HEK293 (cell line): ENCODE results near the gene ARFGAP1.

Source experiments
- CTCF ChIA-PET: fragments of 350-600 bp; formaldehyde crosslinking; extraction: SDS; loops from one replicate; lab custom pipeline; 2021; ENCODE audit warnings: antibody characterized with exemption; lab: Yijun Ruan, JAX
- POLR2A ChIA-PET: fragments of 300-600 bp; formaldehyde crosslinking; extraction: SDS; loops from one replicate; lab custom pipeline; 2020; ENCODE audit warnings: antibody characterized with exemption, inconsistent platforms; lab: Yijun Ruan, JAX
- H3K27ac ChIP-seq: fragments of 200-500 bp; sonication (Bioruptor generic); 2 replicates; pipeline ENCODE4 v1.5.1; 2014; ENCODE audit warnings: low read depth, low read length, control low read depth, inconsistent platforms; ENCODE audit errors: extremely low read depth
- H3K36me3 ChIP-seq, 2 experiments: fragments of 200-500 bp in 1 of 2; sonication (Bioruptor generic) in 1 of 2; 1 replicate in 1 of 2; 2 replicates in 1 of 2; pipeline ENCODE4 v1.5.1; 2014 to 2017; ENCODE audit warnings: inconsistent platforms in 2 of 2, low read length in 2 of 2; ENCODE audit not compliant: control insufficient read depth in 2 of 2, insufficient read depth in 1 of 2
- H3K4me1 ChIP-seq: fragments of 200-500 bp; sonication (Bioruptor generic); 2 replicates; pipeline ENCODE4 v1.5.1; 2014; ENCODE audit warnings: mild to moderate bottlenecking, low read length, inconsistent platforms; ENCODE audit not compliant: control insufficient read depth, insufficient read depth
- H3K4me3 ChIP-seq: 2 replicates; pipeline ENCODE4 v1.5.1; 2011; ENCODE audit warnings: low read depth, mild to moderate bottlenecking, control low read depth, low read length, moderate library complexity
- H3K9me3 ChIP-seq: fragments of 200-500 bp; sonication (Bioruptor generic); 2 replicates; pipeline ENCODE4 v1.5.1; 2014; ENCODE audit warnings: low read depth, low read length, inconsistent platforms; ENCODE audit not compliant: control insufficient read depth, insufficient read depth
- BCL11B ChIP-seq: fragments of 450-650 bp; formaldehyde crosslinking; IDR thresholded peaks from 2 replicates; pipeline ENCODE4 v1.5.1; 2016; ENCODE audit warnings: low read depth, missing biosample characterization, missing genetic modification characterization
- ELK4 ChIP-seq: IDR thresholded peaks from 2 replicates; pipeline ENCODE4 v1.6.1; 2011; ENCODE audit warnings: mild to moderate bottlenecking, low read depth, low read length, borderline replicate concordance
- FEZF1 ChIP-seq: fragments of 450-650 bp; formaldehyde crosslinking; IDR thresholded peaks from 2 replicates; pipeline ENCODE4 v1.5.1; 2016; ENCODE audit warnings: missing biosample characterization, missing genetic modification characterization
- GLIS1 ChIP-seq: fragments of 450-650 bp; formaldehyde crosslinking; IDR thresholded peaks from 2 replicates; pipeline ENCODE4 v1.5.1; 2016; ENCODE audit warnings: missing biosample characterization, missing genetic modification characterization
- GLIS2 ChIP-seq: fragments of 450-650 bp; formaldehyde crosslinking; IDR thresholded peaks from 2 replicates; pipeline ENCODE4 v1.5.1; 2016; ENCODE audit warnings: missing biosample characterization, missing genetic modification characterization
- KLF17 ChIP-seq: fragments of 450-650 bp; formaldehyde crosslinking; IDR thresholded peaks from 2 replicates; pipeline ENCODE4 v1.5.1; 2016; ENCODE audit warnings: missing biosample characterization, missing genetic modification characterization
- SP7 ChIP-seq: fragments of 450-650 bp; formaldehyde crosslinking; IDR thresholded peaks from 2 replicates; pipeline ENCODE4 v1.5.1; 2016; ENCODE audit warnings: missing biosample characterization, missing genetic modification characterization
- ZBTB17 ChIP-seq: fragments of 450-650 bp; formaldehyde crosslinking; IDR thresholded peaks from 2 replicates; pipeline ENCODE4 v1.5.1; 2016; ENCODE audit warnings: missing biosample characterization, missing genetic modification characterization
- ZBTB21 ChIP-seq: fragments of 450-650 bp; formaldehyde crosslinking; IDR thresholded peaks from 2 replicates; pipeline ENCODE4 v1.5.1; 2017; ENCODE audit warnings: missing biosample characterization, missing genetic modification characterization
- ZBTB49 ChIP-seq: fragments of 450-650 bp; formaldehyde crosslinking; IDR thresholded peaks from 2 replicates; pipeline ENCODE4 v1.5.1; 2016; ENCODE audit warnings: missing biosample characterization, missing genetic modification characterization, low read depth
- ZBTB6 ChIP-seq: fragments of 450-650 bp; formaldehyde crosslinking; IDR thresholded peaks from 2 replicates; pipeline ENCODE4 v1.5.1; 2017; ENCODE audit warnings: missing biosample characterization, missing genetic modification characterization
- ZBTB7A ChIP-seq: fragments of 450-650 bp; formaldehyde crosslinking; IDR thresholded peaks from 2 replicates; pipeline ENCODE4 v1.5.1; 2016; ENCODE audit warnings: low read depth, missing biosample characterization, missing genetic modification characterization
- ZFP37 ChIP-seq: fragments of 450-650 bp; formaldehyde crosslinking; IDR thresholded peaks from 2 replicates; pipeline ENCODE4 v1.5.1; 2016; ENCODE audit warnings: missing biosample characterization, missing genetic modification characterization
- ZFP41 ChIP-seq: fragments of 450-650 bp; formaldehyde crosslinking; IDR thresholded peaks from 2 replicates; pipeline ENCODE4 v1.5.1; 2016; ENCODE audit warnings: missing biosample characterization, missing genetic modification characterization, borderline replicate concordance
- ZNF175 ChIP-seq: fragments of 450-650 bp; formaldehyde crosslinking; IDR thresholded peaks from 2 replicates; pipeline ENCODE4 v1.5.1; 2016; ENCODE audit warnings: missing biosample characterization, missing genetic modification characterization
- ZNF302 ChIP-seq: fragments of 450-650 bp; formaldehyde crosslinking; IDR thresholded peaks from 2 replicates; pipeline ENCODE4 v1.5.1; 2016; ENCODE audit warnings: missing biosample characterization, missing genetic modification characterization, low read depth
- ZNF341 ChIP-seq: fragments of 450-650 bp; formaldehyde crosslinking; IDR thresholded peaks from 2 replicates; pipeline ENCODE4; 2016; ENCODE audit warnings: low read depth, missing biosample characterization, missing genetic modification characterization
- ZNF423 ChIP-seq: fragments of 450-650 bp; formaldehyde crosslinking; IDR thresholded peaks from 2 replicates; pipeline ENCODE4 v1.5.1; 2016; ENCODE audit warnings: missing biosample characterization, missing genetic modification characterization
- ZNF510 ChIP-seq: fragments of 450-650 bp; formaldehyde crosslinking; IDR thresholded peaks from 2 replicates; pipeline ENCODE4 v1.5.1; 2018; ENCODE audit warnings: mild to moderate bottlenecking, missing genetic modification characterization, missing biosample characterization; ENCODE audit not compliant: insufficient replicate concordance
- ZNF768 ChIP-seq: fragments of 450-650 bp; formaldehyde crosslinking; IDR thresholded peaks from 2 replicates; pipeline ENCODE4 v1.5.1; 2018; ENCODE audit warnings: missing biosample characterization, mild to moderate bottlenecking, missing genetic modification characterization

Gene ARFGAP1

GRCh38 chr20:63235399-63235983, 37.1 kb upstream of the ARFGAP1 start, which contains the start of gene BIRC7 (continued):
- TF ChIP-seq GLIS2 (peak; percentile 50), ZFP41 (tag by site-specific recombination) (no peak), ZNF341 (tag by site-specific recombination) (peak; percentile 56), ZBTB7A (tag by site-specific recombination) (0 out of 2 replicates have a peak, but pooled peaks have one; percentile 16)

- ChIA-PET POLR2A (interaction anchor here (1.0 kb wide), 1 partner anchor 37 kb away, joined by 3 read pairs; no protein-coding TSS in a partner anchor), CTCF (interaction anchor here (1.8 to 7.0 kb wide), 2 partner anchors 13 to 17 kb away, joined by 4 to 72 read pairs; no protein-coding TSS in a partner anchor)
- no peak overlapping the region for H3K4me3 ChIP-seq
These were observed 36.3 kb upstream of the ARFGAP1 start for GRCh38 chr20:63236116-63236837.

GRCh38 chr20:63238031-63238430, 34.6 kb upstream of the ARFGAP1 start:
- TF ChIP-seq ZFP37 (tag by site-specific recombination) (no peak), ZBTB49 (tag by site-specific recombination) (no peak), ZNF768 (tag by site-specific recombination) (no peak), ELK4 (no peak), GLIS1 (tag by site-specific recombination) (peak; percentile 5; the same call in 1 of the 2 replicates), FEZF1 (tag by site-specific recombination) (no peak), BCL11B (tag by site-specific recombination) (no peak)
- TF ChIP-seq, all 188 proteins: peak for 1
- POLR2A ChIA-PET, result interaction anchor here (0.6 kb wide), 1 partner anchor 656 kb away, joined by 5 read pairs; no protein-coding TSS in a partner anchor
- Histone ChIP-seq H3K9me3 (no peaks in the 10 kb centered on the region), H3K27ac (no peak overlapping the region), H3K36me3 (no peaks in the 10 kb centered on the region), H3K4me3 (no peak overlapping the region), H3K4me1 (no peaks in the 10 kb centered on the region)
- CTCF ChIA-PET, result interaction anchor here (7.0 kb wide), 1 partner anchor 14 kb away, joined by 72 read pairs; no protein-coding TSS in a partner anchor

More at GRCh38 chr20:63236116-63236837, 36.3 kb upstream of the ARFGAP1 start:
- Histone ChIP-seq H3K27ac (no peak overlapping the region), H3K4me1 (no peaks in the 10 kb centered on the region), H3K9me3 (no peaks in the 10 kb centered on the region), H3K36me3 (no peaks in the 10 kb centered on the region)
- no peak for TF ChIP-seq KLF17 (tag by site-specific recombination)
- no peak for TF ChIP-seq ZBTB17
- TF ChIP-seq BCL11B (tag by site-specific recombination), result no peak
- no peak for TF ChIP-seq ZNF175
- no peak for TF ChIP-seq ZBTB6 (tag by site-specific recombination)
- TF ChIP-seq SP7 (tag by site-specific recombination), result no peak
- TF ChIP-seq ZBTB21 (tag by site-specific recombination), result no peak
- TF ChIP-seq ZNF302, result no peak
- TF ChIP-seq ZNF423 (tag by site-specific recombination), result no peak
- TF ChIP-seq ZNF510 (tag by site-specific recombination), result no peak
